Activated effector memory CD4-positive, alpha-beta T cell treated with anti-CD3 and anti-CD28 coated beads, Interleukin-2, amount 50 U/mL, for 16 hours (primary cell): ENCODE data around the gene TNFRSF14.
A peak's percentile ranks its signal among the peaks of the same experiment; 100 is the strongest.

Source experiments
- DNase-seq: peaks from one replicate; pipeline ENCODE4 v3.0.0-alpha.2; 2020

TNFRSF14 gene

DNA sequence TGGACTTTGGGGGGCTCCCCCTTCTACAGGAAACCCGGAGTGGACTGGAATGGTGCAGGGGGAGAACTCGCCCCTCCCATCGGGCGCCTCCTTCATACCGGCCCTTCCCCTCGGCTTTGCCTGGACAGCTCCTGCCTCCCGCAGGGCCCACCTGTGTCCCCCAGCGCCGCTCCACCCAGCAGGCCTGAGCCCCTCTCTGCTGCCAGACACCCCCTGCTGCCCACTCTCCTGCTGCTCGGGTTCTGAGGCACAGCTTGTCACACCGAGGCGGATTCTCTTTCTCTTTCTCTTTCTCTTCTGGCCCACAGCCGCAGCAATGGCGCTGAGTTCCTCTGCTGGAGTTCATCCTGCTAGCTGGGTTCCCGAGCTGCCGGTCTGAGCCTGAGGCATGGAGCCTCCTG lies at the start of gene TNFRSF14:
TNFRSF14 (plus strand) TSS at position 95 of the 401 bp plus-strand sequence; CDS start at position 389, 294 bp downstream.
- DNase-seq: peak; percentile 90

DNA sequence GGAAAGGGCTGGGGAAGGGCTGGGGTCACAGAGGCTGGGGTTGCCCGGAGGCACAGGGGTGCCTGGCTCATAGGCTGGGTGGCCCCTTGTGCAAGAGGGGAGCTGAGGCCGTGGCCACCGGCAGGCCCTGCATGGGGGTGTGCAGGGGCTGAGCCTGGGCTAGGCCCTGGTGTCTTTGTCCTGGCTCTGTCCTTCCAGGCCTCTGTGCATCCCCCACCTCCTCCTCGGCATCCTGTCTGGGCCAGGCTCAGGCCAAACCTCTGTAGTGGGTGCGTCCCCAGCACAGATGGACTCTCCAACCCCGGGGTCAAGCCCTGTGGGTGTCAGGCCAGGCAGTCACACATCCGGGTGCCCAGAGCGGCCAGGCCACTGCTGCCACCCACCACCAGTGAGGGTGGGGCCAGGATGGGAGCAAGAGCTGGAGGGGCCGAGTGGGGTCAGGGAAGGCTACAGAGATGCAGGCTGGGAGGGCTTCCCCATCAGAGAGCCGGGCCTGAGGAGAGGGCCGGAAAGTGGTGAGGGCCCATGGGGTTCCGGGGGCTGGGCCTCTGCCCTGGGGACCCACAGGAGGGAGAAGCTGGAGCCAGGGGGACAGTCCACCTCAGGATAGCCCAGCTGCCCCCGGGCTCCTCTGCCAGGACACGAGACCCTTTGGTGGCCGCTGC lies 49.1 kb upstream of the TNFRSF14 start:
- no peak for DNase-seq

DNA sequence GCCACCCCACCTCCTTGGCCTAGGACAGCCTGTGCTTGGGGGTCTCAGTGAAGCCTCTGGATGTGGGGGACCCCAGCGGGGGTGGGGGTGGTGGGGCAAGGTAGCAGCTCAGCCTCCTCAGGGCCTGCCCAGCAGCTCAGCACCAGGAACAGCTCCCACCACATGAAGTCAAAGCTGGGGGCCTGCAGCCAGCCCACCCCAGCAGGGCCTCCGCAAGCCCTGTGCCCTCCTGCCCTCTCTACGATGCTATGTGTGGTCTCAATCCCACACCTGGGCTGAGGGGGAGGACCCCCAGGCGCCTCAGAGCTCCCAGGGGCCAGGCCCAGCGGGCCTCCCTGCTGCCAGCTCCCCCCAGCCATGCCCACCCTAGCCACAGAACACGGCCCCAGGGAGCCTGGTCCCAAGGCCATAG lies 48.4 kb upstream of the TNFRSF14 start:
- no peak for DNase-seq

DNA sequence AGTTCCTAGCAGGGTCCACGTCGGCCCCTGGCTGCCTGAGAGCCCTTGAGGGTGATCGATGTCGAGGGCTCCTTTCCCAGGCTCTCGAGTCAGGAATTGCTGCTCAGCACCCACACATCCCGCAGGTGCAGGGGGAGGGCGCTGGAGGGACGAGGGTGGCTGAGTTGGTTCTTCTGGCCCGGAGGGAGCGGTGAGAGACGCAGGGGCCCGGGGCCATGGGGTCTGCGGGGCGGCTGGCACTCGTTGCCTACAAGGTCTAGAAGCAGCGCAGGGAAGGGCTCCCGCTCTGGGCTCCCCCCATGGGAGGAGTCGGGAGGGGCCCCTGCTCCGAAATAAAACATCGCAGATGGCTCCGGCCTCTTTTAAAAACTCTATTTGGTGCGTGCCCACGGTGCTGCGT lies 48.0 kb upstream of the TNFRSF14 start:
- no peak for DNase-seq

DNA sequence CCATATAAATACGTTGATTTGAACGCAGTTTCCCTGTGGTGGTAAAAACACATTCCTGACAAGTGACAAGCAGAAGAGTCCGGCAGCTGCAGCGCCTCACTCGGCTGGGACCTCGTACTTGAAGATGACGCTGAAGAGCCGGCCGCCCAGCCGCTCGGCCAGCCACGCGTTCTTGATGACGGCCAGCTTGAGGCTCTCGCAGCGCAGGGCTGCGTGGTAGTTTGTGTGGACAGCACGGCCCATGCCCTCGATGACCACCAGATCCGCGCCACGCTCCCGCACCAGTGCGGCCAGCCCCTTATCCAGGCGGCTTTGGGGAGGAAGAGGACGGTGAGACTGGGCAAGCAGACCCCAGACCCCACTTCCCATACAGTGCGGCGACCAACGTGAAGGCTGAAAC lies 47.4 kb upstream of the TNFRSF14 start:
- no peak for DNase-seq

DNA sequence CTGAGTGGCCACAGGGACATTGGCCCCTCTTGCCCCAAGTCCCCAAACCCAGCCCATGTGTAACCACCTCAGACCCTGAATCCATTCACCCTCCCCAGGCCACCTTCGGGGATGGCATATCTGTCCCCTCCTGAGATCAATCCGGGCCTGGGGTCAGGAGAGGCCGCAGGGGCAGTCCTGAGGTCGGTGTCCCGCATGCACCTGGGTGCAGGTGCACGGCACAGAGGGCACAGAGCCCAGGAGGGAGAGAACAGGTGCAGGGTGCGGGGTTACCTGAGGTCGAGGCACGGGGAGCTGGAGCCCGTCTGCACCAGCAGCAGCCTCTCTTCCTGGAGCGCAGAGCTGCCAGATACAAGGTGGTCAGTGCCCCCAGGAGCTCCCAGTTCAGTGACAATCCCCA lies 46.6 kb upstream of the TNFRSF14 start:
- DNase-seq: no peak

DNA sequence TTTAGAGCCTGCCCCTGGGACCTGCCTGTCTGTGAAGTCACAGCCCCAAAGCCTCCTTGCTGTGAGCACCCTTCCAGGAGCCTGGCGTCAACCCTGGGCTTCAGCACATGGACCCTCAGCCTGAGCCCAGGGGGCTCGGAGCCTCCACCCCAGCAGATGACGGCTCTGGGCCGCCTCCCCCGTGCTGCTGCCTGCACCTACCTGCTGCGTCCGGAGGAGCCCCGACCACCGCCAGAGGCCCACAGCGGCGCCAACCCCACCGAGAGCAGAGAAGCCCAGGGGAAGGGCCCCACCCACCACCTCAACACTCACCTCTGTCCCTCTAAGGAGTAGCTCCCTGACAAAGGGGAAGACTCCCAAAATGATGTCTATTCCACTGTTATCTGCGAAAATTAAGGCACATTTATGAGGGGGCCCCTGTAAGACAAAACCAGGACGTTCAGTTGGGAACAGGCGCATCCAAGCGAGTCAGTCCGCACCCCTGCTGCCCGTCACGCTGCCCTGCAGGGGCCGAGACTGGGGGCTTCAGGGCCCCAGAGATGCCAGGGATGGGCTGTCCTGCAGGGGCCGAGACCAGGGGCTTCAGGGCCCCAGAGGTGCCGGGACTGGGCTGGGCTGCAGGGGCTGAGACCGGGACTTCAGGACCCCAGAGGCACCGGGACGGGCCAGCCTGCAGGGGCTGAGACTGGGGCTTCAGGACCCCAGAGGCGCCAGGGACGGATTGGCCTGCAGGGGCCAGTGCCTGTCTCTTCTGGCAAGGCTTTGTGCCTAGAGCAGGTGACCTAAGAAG lies 45.6 kb upstream of the TNFRSF14 start:
- DNase-seq: no peak

DNA sequence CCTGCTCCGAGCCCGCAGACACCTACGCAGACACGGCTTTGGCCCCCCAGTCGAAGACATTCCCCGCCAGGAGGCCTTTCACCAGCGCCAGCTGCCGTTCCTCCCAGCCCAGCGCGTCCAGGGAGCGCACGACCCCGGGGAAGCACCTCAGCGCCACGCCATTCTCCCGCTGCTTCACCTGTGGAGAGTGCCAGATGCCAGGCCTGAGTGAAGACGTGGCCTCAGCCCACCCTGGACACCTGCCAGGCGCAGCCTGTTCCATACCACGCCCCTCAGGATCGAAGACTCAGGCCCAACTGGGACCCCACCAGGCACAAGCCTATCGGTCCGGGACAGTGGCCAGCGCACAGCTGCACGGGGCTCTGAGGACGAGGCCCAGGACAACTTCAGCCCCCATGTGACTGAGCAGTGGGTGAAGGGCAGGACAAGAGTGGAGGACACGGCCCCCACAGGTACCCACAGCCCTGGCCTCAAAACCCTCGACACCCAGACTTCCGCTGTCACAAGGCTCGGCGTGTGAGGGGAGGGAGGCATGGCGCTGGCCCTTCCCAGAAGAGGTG lies 43.2 kb upstream of the TNFRSF14 start:
- DNase-seq: no peak

DNA sequence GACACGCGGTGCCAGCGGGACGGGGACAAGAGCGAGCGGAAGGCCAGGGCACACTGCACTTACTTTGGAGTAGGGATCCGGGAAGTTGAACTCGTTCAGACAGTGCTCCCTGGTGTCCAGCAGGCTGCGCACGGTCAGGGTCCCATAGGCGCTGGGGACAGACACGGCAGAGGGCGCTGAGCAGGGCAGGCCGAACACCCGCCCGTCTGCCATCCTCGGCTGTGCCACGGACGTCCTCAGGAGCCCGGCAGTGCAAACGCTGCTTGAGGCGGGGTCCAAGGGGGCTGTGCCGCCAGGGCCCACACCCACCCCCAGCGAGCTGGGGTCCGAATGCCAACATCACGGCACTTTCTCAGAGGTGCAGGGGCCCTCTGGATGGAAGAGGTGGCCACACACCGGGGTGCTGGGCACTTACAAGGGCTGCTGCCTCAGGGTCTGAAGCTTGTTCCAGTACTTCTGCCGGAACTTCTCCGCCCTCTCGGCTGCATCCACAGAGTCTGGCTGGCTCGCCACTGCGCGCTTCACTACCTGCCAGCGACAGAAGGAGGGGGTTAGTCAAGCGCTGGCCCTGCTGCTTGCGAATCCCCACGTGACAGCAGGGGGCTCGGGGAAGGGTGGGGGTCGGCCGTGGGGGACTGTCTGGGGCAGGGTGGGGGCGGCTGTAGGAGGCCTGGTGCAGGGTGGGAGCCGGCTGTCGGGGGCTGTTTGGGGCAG lies 42.1 kb upstream of the TNFRSF14 start:
- DNase-seq: no peak

DNA sequence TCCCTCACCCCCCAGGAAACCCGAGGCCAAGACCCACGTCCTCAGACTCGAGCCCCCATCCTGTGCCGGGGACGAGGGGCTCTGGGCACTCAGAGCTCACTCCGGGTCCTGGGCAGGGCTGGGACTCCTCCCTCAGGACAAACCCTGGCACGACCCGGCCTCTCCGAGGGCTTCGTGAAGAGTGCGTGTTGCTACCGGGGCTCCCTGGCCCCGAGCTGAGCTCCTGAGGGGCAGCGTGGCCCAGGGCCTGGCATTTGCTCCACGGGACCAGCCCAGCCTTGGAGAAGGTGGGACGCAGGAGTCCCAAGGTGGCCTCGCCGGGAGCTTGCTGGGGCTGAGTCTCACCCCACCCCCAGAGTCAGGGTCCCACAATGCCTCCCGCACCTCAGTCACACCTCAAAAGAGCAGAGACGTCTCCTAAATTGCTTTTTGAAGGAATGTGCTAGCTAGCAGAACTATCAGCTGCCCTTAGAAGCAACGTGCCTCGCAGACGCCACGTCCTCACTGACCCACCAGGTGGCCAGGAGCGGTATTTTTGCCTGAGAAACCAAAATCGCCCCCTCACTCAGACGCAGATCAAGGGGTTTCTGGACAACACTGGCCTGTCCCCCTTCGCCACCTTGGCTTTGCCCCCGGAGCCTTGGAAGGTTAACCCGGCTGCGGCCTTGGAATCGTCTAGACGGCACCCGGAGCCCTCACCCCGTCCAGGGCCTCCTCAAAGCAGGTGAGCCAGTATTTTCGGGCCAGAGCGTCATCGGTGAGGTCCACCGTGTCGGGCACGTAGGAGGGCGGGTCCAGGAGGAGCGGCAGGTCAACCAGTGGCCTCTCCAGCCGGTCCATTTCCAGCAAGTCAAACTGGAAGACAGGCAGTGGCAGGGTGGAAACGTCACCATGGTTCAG lies 41.1 kb upstream of the TNFRSF14 start:
- DNase-seq: no peak

DNA sequence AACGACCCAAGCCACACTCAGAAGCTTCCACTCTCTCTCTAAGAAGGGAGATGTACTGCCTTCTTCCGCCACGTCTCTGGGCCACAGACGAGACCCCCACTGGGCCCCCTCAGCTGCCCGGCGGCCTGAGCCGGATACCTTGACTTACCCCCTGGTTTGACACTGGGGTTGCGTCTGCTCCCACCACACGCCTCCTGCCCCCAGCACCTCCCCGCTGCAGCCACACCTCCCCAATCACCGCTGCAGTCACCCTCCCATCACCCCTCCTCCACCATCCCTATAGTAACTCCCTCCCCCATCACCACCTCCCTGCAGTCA lies 40.4 kb upstream of the TNFRSF14 start:
- no peak for DNase-seq

DNA sequence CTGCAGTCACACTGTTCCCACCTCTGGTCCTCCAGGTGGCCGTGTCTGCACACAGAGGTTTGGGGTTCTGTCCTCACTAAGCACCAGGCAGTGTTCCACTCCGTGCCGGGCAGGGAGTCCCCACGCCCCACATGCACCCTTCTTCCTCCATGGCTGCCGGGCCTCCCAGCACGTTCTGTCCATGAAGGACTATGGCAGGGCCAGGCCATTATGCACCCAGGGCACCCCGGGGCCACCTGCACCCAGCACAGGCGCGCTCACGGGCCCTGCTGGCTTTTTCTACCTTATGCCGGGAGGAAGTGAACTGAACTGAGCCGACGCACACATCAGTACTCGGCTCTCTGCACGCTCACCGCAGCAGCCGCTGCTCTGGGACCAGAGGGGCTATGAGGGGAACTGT lies 40.0 kb upstream of the TNFRSF14 start:
- no peak for DNase-seq

DNA sequence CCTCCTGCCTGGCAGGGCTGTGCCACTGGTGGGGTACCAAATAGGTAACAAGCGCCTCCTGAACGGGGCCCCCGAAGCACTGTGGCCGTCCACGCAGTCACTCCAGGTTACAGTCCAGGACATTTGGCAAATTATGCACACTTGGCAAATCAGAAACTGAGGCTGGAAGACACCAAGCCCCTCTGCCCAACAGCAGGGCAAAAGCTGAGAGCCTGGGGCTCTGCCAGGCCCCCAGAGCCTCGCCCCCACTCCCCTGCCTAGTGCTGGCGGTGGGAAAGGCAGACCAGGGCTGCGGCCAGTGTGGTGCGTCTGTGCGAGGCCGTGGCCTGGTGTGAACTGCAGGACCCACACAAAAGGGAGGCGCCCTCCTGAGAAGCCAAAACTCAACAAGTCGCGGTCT lies 39.2 kb upstream of the TNFRSF14 start:
- DNase-seq: no peak

DNA sequence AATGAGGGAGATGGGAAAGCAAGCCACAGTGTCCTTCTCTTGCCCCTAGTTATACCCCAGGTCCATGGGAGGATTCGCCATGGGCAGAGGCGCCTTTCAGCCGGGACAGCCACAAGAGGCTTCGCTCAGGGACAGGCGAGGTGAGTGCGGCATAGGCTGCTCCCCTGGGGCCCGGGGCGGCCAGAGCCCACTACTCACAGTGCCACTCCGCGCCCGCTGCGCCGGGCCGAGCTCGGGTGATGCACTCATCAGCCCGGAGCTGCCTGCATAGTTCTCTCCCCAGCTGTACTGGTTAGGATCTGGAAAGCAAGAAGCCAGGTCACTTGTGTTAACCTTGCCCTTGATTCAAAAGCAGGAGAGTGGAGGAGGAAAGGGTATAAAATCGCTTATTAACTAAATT lies 38.2 kb upstream of the TNFRSF14 start:
- DNase-seq: no peak

DNA sequence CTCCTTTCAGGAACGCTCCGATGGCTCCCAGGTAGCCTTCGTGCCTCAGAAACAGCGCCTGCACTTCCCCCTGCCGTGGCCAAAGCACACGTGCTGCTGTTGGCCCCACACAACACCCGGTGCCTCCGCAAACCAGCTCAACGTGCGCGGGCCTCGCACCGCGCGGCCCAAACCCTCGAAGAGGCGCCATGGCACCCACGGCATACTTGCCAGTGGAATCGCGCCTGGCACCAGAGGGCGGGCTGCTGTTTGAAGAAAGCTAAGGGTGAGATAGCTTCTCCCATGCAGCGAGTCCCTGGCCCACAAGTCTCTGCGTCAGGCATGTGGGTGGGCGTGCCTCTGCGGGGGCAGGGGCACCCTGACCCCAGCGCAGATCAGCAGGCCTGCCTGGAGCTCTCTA lies 37.6 kb upstream of the TNFRSF14 start:
- DNase-seq: no peak

DNA sequence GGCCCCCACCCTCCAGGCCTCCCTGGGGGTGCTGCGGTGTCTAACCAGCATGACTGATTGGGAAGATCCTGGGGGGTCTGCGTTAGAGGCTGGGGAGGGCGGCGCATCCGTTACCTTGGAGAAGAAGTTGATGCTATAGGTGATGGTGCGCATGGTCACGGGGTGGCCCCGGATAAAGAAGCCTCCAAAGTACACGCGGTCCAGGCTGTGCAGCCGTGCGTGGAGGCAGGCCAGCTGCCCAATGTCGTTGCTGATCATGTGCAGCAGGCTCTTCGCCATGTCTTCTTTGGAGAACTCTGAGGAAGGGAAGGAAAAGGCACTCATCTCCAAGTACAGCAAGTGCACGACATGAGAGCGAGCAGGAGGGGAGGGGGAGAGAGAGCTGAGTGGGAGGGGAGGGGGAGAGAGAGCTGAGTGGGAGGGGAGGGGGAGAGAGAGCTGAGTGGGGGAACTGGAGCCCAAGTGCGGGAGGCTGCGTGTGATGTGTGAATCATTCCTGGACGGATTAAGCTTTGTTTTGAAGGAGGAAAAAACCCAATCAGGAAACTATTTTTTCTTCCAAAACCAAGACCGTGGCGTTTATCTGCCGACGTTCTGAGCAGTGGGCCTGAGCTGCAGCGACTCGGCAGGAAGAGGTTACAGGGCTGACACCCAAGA lies 37.0 kb upstream of the TNFRSF14 start:
- no peak for DNase-seq

DNA sequence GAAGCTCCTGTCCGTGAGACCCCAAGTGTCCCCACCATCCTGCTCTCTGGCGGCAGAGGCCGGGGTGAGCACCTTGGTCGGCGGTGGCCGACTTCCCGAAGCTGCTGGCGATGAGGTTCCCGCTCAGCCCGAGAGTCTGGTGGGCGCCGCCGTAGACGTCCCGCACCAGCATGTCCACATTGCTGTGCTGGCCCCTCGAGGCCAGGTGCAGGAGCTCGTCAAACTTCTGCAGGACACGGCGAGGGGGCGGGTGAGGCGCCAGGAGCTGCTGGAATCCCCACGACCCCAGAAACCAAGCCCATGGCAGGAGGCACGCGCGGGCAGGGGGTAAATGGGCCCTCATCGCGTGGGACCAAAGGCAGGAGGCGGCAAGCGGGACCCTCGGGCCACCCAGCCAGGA lies 36.4 kb upstream of the TNFRSF14 start:
- no peak for DNase-seq

DNA sequence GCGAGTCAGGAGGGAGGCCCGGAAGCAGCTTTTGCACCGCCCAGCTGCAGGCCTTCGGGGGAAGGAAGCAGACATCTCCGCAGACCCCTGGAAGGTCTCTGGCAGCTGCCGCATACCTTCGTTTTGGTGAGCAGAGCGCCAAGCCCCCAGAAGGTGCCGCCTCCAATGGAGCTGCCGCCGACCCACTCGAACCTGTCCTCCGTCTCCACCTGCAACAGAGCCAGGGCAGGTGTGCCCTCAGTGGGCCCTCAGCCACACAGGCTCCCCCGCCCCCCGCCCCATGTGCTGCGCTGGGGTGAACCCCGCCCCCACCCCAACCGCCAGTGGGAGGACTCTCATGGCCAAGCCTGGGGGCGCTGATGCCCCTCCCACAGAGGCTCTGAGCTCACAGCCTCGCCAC lies 36.0 kb upstream of the TNFRSF14 start:
- no peak for DNase-seq

DNA sequence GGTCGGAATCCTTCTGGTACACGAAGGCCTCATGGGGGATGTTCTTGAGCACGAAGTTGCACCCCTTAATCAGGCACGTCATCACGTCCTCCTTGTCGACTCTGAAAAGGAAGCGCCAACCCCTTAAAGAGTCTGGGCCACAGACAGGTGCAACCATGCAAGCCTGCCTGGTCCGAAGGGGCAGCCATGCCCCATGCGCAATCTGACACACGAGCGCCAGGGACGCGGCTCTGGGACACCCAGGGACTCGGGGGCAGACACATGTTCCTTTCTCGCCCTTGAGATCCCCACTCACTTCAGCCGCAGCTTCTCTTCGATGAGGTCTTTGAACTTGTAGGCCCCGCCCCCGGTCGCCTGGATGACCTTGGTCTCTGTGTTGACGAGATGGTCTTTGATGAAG lies 35.4 kb upstream of the TNFRSF14 start:
- no peak for DNase-seq

DNA sequence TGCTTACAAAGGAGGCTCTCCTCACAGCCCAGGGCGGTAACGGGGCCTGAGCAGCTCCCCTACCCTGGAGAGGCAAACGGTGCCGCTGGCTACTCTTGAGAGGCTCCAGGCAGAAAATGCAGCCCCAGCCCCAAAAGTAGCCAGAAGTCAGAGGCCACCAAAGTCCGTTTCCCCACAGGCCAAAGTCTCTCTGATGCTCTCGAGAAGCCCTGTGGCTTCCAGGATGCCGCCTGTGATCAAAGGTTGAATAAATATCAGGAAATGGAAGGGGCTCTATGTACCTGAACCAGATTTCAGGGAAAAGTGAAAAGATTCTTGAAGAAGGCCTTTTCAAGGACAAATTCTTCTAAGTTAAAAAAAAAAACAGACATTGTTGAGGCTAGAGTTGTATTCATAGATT lies 33.9 kb upstream of the TNFRSF14 start:
- DNase-seq: no peak

DNA sequence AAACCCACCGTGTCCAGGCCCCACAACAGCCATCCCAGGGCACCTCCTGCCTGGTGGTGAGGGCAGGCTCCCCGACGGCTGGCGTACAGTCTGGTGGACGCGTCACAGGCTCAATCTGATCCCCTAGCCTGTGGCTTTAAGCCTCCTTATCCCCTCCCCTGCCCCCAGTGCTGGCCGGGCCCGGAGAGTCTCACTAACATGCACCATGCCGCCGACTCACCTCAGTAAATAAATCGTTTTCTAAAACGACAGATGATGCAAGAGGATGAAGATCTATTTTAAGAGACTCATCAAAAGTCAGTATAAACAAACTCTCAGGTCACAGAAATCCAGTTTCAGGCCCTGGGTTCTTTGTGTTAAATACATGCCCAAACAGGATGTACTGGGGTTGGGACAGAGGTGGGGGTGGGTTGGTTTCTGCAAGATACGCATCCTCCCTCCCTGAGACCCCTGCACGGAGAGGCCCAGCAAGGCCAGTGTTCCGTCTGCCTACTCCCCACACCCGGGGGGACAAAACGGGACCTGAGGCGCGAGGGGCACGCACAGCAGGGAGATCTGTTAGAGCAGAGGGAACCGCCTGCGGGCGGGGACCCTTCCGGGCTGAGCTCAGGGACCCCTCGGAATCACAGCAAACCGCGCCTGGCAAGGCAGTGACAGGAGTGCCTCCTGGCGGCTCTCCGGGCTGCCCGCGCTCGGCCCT lies 32.8 kb upstream of the TNFRSF14 start:
- DNase-seq: no peak
